GOT3 (cell line): ENCODE data around the gene PREX1.
"Not testable (repeated sequence)": the region's sequence is repeated elsewhere in the genome, so short reads cannot be mapped to it uniquely, and the experiment has no call there.

Experiments used
- DNase-seq: peaks from one replicate; lab custom pipeline; 2025; ENCODE audit warnings: mixed read lengths; lab: John Stamatoyannopoulos, UW

PREX1 gene

DNA sequence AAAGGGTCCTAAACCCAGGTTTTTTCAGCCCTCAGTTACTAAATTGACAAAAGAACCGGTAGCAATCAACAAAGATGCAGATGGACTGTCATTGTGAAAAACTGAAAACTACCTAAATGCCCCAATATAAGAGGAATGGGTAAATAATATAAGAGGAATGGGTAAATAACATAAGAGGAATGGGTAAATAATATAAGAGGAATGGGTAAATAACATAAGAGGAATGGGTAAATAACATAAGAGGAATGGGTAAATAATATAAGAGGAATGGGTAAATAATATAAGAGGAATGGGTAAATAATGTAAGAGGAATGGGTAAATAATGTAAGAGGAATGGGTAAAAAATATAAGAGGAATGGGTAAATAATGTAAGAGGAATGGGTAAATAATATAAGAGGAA is 15.7 kb downstream of the PREX1 start:
- not testable (repeated sequence) for DNase-seq

DNA sequence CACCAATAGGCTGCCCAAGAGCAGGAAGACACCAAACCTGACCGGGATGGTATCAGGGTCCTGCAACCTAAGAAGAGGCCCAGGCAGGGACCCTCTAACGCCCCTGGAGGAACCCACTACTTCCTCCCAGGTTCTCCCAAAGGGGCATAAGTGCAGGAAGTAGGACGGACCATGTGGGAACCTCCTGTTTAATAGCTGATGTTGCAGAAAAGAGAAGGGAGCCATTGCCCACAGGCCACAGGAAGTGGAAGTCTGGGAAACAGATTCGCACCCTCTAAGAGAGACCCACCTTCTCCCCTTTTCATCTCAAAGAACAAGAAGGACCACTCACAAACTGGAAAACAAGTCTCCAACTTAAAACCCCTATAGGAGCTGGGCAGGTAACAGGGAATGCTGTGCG is 18.1 kb downstream of the PREX1 start:
- DNase-seq = no peak

DNA sequence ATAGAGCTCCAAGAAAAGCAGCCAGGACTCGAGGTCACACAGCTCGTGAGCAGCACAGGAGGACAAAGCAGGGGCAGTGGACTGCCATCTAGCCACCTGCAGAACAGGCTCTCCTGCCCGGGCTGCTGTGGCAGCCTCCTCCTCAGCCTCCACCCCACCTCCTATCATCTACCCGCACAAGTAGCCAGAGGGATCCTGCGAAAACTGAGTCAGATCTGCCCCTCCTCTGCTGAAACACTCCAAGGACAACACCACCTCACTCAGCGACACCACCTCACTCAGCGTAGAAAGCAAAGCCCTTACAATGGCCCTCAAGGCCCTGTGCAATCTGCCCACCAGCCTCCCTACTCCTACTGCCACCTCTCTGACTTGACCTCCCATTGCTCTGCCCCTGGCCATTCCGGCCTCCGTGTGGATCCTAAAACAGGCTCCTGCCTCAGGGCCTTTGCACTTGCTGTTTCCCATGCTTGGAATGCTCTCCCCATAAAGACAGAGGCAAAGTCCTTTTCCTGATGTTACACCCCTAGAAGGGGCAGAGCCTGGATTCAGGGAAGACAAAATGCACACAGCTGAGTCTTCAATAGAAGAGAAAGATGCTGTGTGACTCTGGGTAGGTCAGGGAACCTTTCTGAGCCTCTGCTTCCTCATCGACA is 19.3 kb downstream of the PREX1 start:
- DNase-seq = no peak

DNA sequence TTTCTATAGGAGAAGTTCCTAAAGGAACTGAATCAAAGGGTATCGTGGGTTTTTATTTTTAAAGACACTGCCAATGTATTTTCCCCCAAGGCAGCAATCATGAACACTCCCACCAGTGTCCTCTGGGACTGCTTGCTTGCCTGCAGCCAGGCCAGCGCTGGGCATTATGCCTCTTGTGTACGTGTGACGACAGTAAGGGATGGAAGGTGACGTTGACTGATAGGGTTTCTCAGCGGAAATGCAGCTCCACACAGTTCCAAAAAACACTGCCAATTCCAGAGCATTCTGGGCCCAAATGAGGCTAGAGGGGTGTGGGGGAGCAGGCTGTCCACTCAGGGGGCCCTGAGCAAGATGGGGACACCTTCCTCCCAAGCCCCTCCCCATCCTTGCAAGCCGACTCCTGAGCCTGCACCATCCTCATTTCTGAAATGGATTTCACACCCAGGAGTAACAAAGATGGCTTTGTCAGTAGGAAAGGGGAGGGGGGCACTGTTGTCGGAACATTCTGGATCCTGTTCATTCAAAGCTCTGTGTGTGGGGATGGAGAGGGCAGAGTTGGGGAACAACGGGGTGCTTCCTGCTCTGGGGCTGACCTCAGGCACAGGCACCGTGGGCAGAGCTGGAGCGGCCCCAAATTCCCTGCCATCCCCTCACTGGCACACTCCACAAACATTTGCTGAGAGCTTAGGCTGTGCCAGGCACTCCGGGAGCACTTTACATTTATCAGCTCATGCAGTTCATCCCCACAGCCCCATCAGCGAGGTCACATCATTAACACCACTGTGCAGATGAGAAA is 20.0 kb downstream of the PREX1 start:
- no peak for DNase-seq

DNA sequence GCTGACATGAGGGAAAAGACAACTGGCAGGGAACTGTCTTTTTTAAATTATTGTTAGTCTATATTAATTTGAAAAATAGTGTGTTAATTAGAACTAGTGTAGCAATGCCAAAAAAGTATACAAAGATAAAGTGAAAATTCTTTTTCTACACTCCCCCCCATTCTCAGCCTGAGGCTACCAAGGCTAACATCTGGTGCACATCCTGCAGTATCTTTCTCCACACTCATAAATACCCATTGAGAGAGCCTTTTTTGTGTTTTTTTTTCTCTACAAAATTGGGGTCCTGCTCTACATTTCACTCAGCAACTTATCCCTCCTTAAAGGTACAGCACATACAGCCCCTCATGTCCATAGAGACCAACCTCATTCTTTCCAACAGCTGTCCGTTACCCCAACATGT is 20.7 kb downstream of the PREX1 start:
- DNase-seq = no peak

DNA sequence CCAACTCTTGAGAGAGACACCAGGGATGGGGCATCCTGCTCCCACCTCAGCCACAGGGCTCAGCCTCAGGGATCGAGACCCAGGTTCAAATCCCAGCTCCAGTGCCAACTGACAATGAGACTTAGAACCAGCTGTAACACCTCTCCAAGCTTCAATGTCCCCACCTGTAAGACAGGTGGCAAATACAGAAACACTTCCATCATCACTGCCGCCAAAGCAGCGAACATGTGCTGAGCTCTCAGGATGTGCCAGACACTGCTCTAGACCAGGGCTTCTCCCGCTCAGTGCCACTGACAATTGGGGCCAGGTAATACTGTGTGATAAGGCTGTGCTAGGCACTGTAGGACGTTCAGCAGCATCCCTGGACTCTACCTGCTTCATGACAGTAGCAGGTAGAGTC is 22.1 kb downstream of the PREX1 start:
- DNase-seq = no peak

DNA sequence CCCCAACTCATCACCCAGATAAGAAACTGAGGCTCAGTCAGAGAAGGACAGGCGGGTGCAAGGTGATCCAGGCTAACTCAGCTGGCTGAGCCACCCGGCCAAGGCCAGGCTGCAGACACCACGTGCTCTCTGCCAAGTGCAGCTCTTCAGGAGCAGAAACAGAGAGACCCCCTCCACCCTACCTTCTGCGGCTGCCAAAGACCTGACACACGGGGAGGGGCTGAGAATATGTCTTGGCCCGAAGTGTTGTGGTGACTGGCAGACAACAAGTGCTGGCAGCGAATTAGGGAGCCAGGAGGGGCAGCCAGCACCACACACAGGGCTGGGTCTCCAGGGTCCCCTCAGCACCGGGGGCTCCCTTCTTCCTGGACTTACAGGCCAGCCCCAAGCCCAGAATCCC is 22.5 kb downstream of the PREX1 start:
- DNase-seq = no peak

DNA sequence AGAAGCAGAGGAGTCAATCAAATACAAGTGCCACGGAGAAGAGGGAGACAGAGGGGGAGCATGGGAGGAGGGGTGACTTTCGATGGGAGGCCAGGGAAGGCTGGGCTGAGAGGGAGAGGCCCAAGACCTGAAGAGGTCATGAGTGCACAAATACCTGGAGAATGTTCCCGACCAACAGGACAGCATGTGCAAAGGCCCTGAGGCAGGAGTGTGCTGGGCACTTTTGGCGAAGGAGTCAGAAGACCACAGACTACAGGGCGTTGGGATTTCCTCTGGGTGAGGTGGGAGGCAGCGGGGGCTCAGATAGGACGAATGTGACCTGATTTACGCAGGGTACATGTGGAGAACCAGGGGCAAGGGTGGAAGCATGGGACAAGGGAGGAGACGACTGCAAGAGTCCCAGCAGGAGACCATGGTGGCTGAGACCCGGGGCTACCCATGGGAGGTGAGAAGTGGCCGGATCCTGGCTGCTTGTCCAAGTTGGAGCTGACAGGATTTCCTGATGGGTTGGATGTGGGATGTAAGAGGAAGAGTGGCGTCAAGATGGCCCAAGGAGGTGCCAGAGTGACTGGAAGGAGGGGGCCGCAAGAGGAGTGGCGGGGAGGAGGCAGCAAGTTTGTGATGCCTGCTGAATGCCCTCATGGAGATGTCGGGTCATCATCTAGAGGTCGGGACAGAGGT is 23.4 kb downstream of the PREX1 start:
- DNase-seq = no peak

DNA sequence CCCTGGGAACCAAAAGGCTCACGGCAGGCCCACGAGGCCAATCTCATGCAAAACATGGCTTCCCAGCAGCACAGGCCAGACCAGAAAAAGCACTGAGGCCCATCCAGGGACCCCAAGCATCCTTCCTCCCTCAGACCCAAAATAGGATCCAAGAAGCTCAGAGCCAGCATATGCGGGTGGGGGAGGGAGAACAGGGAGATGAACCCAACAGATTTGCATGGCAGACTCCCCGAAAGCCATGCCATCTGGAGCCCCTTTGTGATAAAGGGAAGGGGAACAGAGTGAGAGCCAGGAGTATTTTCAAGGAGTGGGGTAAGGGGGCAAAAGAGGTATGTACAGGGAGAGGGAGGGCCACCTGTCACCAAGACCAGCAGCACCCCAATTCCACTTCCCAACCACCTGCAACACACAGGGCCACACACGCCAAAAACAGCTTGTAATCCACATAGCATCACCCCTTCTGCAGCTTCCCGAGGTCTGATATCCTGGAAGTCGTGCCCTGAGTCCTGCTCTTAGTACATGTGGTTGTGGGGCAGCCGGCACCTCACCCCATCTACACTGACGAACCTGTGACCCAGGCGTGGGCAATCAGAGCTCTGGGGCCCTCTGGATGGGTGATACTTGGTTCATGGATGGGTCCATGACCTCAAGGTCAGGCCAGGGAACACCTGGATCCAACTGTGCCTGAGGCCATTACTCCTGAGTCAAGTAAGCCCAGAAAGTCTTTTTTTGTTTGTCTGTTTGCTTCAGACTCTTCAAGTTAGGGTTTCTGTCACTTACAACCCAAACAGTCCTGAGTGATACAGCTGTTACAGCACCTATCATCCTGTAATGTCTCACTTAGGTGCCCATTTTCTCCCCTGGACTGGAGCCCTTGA is 24.4 kb downstream of the PREX1 start:
- no peak for DNase-seq

DNA sequence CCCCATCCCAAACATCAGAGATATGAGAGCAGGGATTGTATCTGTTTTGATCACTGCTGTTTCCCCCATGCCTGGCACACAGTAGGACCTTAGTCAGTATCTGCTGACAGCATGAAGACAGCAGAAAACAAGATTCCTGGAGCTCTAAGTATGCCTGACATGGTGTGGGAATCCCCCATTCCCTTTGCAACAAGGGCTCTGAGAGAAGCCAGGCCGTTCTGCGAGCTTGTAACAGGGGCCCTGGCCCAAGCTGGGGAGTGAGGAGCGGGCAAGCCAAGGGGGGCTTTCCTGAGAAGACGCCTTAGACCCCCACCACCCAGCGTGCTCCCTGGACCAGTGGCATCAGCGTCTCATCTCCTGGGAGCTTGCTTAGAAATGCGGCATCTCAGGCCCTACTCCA is 25.2 kb downstream of the PREX1 start:
- no peak for DNase-seq

DNA sequence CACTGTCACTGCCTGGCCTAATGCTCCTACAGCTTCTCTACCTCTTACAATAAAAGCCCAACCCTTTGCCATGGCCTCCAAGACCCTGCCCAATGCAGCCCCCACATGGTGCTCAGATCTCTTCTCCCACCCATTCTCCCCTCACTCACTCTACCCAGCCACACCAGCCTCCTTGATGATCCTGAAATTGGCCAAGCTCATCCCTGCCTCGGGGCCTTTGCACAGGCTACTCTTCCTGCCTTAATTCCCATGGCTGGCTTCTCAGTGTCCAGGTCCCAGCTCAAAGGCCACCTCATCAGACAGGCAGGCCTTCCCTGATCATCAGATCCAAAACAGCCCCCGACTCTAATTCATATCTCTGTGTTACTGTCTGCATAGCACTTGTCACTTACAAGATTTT is 25.6 kb downstream of the PREX1 start:
- DNase-seq = no peak

DNA sequence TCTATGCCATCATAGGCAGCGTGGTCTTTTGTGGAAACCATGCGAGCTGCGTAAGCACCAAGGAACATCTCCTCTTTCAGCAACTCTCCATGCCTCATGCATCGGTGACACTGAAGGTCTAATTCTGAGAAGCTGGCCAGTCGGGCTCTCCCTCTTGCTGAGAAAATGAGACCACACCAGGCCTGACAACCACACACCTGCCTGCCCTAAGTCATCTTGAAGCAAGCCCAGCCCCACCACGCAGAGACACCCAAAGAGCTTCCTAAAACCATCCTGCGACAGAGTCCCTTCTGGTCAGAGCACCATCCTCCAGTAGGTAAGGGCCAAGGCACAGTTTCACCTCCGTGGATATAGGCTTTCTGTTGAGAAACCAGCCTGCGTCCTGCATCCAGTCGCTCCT is 26.6 kb downstream of the PREX1 start:
- no peak for DNase-seq

DNA sequence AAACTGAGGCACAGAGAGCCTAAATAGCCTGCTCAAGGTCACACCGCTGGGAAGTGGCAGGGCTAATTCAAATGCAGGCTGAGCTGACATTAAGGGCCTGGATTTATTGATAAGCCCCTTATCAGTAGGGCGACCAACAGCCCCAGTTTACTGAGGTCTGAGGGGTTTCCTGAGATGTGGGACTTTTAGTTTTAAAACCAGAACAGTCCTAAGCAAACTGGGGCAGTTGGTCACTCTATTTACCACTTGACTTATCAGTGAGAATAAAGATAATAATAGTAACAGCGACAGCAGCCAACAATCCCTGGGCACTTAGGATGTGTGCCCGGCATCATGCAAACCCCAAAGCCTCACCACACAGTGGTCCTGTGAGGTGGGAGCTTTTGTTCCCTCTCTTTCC is 27.6 kb downstream of the PREX1 start:
- no peak for DNase-seq

DNA sequence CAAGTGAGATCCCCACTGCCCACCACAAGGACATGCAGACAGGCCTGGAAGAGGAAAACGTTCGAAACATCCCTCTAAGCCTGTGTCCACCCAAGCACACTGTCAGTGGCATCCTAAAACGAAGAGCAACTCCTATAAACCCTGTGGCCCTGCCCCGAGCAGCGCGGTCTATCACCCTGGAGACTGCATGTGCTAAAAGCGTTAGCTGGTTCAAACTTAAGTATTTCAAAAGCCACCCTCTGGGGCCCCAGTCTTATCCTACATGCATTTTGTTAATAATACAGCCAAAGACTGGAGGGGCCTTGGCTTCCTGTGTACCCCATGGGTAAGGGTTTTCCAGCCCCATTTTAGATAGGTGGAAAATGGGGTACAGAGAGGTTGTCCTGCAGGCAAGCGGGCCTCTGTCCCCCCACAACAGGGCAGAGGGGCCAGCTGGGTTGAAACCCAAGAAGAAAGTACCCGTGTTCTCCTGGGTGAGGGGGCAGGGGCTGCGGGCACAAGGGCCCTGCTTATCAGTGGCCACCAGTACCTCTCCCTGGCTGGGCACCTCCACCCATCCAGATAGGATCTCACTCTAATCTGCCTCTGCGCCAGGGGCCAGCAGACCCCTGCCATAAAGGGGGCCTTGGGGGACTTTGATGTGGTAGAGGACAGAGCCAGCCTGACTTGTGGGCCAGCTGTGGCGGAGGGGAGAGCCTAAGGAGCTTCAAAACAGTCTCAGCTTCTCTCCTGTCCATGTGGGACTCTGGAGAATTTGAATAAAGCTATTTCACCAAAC is 28.3 kb downstream of the PREX1 start:
- no peak for DNase-seq

DNA sequence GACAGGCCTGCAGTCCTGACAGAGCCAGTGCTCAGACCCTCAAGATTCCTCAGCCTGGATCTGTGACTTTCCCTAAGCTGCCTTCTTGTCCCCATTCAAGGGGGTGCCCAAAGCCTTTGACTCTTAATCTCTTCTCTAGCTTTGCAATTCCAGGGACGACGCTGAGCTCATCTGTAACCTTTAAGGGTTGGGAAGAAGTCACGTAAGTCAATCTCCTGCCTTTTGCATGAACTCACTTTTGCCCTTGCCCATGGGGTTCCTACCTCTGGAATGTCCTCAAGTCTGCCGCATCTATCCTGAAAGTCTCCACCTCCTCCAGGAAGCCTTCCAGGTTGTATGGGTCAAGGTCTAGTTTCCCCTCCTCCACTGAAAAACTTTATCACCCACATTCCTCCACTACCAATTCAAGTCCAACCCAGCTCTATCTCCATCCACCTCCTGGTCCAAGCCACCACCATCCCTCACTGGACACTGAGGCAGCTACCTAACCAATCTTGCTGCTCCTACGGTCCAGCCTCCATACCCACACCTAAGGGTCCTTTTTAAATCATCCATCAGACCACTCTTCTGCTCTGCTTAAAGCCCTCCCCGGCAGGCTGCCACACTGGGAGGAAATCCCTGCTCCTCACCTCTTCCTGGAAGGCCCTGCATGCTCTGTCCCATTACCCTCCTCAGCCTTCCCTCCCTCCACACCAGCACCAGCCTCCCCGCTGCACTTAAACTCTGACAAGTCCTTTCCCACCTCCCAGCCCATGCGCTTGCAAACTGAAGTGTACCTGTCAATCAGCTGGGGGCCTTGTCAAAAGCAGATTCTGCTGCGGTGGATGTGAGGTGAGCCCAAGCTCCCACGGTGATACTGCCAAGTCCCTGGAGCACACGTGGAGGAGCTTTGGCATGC is 29.7 kb downstream of the PREX1 start:
- no peak for DNase-seq

DNA sequence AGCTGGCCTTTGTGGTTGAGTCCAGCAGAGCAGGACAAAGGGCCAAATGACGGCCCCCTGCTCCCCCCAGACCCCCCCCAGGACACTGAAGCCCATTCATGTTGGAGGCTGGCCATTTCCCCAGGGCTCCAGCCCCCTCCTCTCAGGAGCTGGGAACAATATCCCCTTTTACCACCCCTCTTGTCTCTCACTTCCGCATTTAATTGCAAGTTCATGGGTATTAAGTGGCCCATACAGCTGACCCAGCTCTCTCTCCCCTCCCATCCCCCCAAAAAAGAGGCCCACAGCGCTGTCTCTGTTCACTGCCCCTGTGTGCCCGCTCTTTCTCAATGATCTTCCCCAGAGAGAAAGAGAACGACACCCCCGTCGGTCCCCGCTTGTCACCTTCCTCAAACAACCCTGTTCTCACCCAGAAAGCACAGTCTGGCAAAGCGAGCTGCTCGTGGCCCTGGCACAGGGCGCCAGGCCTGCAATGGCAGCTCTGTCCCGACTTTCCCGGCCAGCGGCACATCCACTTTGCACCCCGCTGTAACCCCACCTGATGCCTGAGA is 30.4 kb downstream of the PREX1 start:
- DNase-seq = no peak

DNA sequence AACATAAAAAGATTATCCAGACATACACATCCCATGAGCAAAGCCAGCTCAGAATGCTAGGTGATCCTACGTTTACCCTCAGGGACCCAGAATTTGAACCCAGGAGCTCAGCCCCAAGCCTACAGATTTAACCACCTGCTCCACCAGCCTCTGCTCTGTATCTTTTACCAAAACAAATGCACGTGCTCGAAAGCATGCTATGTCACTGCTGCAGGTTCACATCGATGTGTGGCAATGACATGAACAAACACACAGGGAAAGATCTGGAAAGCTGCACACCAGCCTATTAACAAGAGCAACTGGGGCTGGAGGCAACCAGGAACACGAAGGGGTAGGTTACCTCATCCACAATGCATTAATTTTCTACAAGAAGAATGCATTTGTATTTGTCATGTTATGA is 32.1 kb downstream of the PREX1 start:
- no peak for DNase-seq

DNA sequence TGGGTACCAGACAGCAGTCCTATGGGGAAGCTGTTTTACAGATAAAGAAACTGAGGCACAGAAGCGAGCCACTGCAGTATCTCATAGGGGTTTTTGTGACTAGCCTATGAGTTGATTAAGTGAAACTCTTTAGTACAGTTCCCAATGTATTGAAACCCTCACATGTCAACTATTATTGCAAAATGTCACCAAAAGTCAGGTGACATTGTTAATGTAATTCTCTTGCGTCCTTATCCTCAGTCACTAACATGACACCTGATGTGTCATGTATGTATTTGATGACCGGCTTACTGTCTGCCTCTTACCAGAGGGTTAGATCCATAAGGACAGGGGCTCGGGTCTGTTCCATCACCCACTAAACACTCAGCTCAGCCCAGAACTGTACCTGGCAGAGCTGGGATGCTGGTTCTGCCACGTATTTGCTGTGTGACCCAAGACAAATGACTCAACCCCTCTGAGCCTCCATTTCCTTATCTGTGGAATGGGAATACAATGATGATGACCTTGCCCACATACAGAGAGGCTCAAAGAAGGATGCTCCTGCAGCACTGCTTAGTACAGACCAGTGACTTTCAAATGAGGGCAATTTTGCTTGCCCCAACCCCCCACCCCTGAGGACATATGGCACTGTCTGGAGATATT is 32.9 kb downstream of the PREX1 start:
- no peak for DNase-seq

DNA sequence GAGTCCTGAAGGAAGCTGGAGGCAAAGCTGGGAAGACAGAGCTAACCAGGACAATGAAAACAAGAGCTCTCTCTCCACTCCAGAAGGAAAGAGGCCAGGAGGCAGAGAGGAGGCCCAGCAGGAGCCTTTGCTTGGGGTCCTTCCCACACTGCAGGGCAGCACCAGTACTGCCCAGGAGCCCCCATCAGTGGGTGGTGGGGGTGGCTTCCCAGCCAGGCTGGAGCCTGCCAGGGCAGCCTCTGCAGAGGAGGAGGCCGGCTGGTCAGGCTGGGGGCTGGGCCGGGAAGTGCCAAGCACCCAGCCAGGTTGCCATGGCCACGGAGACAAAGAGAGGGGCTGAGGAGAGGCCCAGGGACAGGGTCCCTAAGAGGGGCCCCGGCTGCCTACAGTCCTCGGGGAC is 33.4 kb downstream of the PREX1 start:
- no peak for DNase-seq

DNA sequence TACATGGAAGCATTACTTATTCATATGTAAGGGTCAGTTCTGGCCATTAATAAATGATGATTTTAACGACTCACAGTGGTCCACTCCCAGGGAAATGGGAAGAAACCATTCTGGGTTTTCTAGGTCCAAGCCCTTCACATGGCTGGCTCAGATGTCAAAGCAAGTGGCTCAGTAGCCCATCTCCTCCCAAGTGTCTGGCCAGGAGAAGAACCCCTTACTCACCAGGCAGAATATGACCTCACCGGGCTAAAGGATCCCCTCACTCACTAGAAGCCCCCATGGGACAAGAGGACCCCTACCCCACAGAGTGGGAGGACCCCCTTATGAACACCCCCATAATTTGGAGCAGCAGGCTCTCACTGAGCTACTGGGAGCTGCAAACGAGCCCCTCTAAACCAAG is 34.0 kb downstream of the PREX1 start:
- no peak for DNase-seq
